ENCODE results near the gene DPP9.

DNA sequence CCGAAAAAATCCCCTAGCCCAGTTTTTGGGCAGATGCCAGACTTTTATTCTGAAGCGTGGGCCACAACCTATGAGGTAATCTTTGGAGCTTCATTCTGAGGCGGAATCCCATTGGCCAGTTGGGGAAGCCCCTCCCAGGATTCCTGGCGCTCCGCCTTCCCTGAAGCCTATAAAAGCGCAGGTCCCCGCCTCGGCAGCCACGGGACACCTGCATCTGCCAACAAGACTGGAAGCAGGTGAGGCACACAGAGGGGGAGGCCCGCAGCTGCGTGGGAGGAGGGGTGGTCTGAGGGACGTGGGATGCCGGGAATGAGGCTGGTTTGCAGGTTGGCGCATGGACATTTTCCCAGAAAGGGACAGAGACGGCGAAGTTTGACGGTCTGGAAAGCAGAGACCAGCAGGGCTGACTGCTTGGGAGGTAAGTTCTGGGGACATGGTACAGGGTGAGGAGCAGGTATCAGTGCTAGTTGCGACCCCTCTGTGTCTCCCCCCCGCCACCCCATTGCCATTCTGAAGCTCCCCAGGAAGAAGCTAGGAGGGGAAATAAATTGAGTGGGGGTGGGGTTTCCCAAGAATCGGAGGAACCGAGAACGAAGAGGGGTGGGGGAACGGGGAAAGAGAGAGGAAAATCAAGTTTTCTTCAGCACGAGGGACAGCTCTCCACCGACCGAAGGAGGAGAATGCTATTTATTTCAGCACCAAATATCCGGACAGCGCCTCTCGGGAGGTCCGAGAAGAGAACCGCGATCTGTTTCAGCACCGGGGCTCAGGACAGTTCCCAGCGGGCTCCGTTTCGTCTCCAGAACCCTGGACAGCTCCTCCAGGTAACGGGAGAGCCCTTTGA lies 45.5 kb upstream of the DPP9 start:
- TF ChIP-seq ARNT (IDR thresholded peaks at IDR 0.05): no peak
- TF ChIP-seq, protein P1, sequence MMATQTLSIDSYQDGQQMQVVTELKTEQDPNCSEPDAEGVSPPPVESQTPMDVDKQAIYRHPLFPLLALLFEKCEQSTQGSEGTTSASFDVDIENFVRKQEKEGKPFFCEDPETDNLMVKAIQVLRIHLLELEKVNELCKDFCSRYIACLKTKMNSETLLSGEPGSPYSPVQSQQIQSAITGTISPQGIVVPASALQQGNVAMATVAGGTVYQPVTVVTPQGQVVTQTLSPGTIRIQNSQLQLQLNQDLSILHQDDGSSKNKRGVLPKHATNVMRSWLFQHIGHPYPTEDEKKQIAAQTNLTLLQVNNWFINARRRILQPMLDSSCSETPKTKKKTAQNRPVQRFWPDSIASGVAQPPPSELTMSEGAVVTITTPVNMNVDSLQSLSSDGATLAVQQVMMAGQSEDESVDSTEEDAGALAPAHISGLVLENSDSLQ (IDR thresholded peaks at IDR 0.05): no peak
- no peak for TF ChIP-seq ELF4 (IDR thresholded peaks at IDR 0.05)
- TF ChIP-seq TARDBP (IDR thresholded peaks at IDR 0.05): peak; percentile 50; the same call in 1 of the 2 replicates
- TF ChIP-seq FOXM1 (IDR thresholded peaks at IDR 0.05; ENCODE audit: borderline replicate concordance): no peak
- no peak for TF ChIP-seq FOXK2 (IDR thresholded peaks at IDR 0.05)
- TF ChIP-seq L3MBTL2 (conservative IDR thresholded peaks at IDR 0.05): no peak
- TF ChIP-seq ZNF384 (IDR thresholded peaks at IDR 0.05): no peak
- no peak for TF ChIP-seq SP1 (IDR thresholded peaks at IDR 0.05)
- TF ChIP-seq SUZ12 (IDR thresholded peaks at IDR 0.05): no peak

Measured in HEK293T (cell line).